Nephron progenitor cell (in vitro differentiated cells): ENCODE measurements around the gene PAN3.
A peak's percentile ranks its signal among the peaks of the same experiment; 100 is the strongest.

Experiments
- DNase-seq: peaks from one replicate; pipeline ENCODE4 v3.0.0; 2021
- H3K27ac Mint-ChIP-seq: 2 replicates; pipeline ENCODE4 v1.8.0; 2021; ENCODE audit warnings: mild to moderate bottlenecking, moderate library complexity, mixed read lengths
- H3K27me3 Mint-ChIP-seq: 2 replicates; pipeline ENCODE4 v1.8.0; 2021; ENCODE audit warnings: mild to moderate bottlenecking, low read depth, mixed read lengths; ENCODE audit not compliant: poor library complexity
- H3K36me3 Mint-ChIP-seq: 2 replicates; pipeline ENCODE4 v1.8.0; 2021; ENCODE audit warnings: low read depth, mixed read lengths
- H3K4me1 Mint-ChIP-seq: 2 replicates; pipeline ENCODE4 v1.8.0; 2021; ENCODE audit warnings: mixed read lengths
- H3K4me3 Mint-ChIP-seq: 2 replicates; pipeline ENCODE4 v1.8.0; 2021; ENCODE audit warnings: mild to moderate bottlenecking, moderate library complexity, mixed read lengths
- H3K9me3 Mint-ChIP-seq: 2 replicates; pipeline ENCODE4 v1.8.0; 2021; ENCODE audit warnings: mild to moderate bottlenecking, moderate library complexity, mixed read lengths
- TF ChIP-seq, protein P1 (sequence below): fragments of 200-600 bp; sonication (generic); IDR thresholded peaks from 2 replicates; pipeline ENCODE4 v1.5.0; 2021; ENCODE audit warnings: antibody characterized with exemption

Gene PAN3

DNA sequence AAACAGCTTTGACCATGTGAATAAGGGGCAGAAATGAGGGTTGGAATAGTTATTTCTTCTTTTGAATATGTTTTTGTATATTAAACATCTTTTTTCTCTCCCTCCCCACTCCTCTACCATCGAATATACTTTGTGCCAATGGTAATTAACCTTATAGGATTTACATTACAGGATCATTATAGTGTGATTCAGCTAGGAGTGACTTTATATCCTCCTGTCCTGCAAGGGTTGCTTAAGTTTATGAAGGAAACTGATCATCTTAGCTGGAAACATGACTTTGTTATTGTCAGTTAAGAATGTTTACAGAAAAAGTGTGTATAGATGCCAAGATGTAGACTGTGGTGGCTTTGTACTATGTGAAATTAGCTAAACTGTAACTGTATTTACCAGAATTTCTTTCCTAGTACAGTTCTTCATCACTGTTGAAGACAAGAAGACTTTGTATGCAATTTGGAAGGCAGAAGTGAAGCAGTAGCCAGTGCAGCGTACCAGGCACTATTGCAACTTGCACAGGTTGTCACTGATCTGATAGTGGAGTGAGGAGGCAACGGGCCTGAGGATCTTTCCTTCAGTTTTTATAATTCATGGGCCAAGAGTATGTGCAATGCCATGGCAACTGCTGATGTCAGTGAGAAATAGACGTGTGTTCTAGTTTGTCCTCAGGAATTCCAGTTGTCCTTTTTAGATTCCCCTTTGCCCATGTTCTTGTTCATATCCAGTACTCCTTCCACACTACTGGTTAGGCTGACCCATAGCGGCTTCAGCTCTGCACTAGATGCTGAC, 8.2 kb upstream of the PAN3 start:
- Mint-ChIP-seq H3K9me3 (no peaks in the 10 kb centered on the region), H3K27ac (no peak overlapping the region), H3K27me3 (peaks cover 3% of the 10 kb centered on the region), H3K4me1 (no peaks in the 10 kb centered on the region), H3K36me3 (no peaks in the 10 kb centered on the region), H3K4me3 (no peak overlapping the region)
- TF ChIP-seq, protein P1, sequence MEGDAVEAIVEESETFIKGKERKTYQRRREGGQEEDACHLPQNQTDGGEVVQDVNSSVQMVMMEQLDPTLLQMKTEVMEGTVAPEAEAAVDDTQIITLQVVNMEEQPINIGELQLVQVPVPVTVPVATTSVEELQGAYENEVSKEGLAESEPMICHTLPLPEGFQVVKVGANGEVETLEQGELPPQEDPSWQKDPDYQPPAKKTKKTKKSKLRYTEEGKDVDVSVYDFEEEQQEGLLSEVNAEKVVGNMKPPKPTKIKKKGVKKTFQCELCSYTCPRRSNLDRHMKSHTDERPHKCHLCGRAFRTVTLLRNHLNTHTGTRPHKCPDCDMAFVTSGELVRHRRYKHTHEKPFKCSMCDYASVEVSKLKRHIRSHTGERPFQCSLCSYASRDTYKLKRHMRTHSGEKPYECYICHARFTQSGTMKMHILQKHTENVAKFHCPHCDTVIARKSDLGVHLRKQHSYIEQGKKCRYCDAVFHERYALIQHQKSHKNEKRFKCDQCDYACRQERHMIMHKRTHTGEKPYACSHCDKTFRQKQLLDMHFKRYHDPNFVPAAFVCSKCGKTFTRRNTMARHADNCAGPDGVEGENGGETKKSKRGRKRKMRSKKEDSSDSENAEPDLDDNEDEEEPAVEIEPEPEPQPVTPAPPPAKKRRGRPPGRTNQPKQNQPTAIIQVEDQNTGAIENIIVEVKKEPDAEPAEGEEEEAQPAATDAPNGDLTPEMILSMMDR, result no peak
- DNase-seq, result no peak

DNA sequence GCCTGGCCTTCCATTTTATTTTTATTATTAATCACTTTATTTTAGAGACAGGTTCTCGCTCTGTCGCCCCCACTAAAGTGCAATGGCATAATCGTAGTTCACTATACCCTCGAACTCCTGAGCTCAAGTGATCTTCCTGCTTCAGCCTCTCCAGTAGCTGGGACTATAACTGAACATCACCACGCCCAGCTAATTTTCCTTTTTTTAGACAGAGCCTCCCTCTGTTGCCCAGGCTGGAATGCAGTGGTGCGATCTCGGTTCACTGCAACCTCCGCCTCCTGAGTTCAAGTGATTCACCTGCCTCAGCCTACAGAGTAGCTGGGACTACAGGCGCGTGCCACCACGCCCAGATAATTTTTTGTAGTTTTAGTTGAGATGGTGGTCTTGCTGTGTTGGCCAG, 6.7 kb upstream of the PAN3 start:
- H3K4me1 Mint-ChIP-seq, result peaks cover 5% of the 10 kb centered on the region
- H3K27me3 Mint-ChIP-seq, result peaks cover 3% of the 10 kb centered on the region
- no peak for DNase-seq
- no peaks in the 10 kb centered on the region for H3K36me3 Mint-ChIP-seq
- no peaks in the 10 kb centered on the region for H3K9me3 Mint-ChIP-seq
- H3K4me3 Mint-ChIP-seq, result no peak overlapping the region
- TF ChIP-seq, protein P1, result no peak
- no peak overlapping the region for H3K27ac Mint-ChIP-seq

DNA sequence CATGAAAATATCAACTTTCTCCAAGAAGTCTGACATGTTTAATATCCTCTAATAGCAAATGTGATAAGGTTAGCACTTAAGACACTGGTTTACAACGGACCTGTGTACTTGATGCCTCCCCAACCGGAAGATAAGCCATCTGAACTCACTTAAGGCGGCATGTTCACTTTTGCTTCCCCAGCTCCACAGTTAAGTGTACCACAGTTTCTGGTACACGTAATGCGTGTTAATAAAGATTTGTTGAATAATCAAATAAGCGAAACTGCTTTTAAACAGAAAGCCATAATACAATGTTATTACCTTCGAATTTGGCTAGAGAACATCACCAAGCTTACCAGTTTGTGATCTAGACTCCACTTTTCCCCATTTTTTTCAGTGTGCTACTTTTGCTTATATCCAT, 1.4 kb upstream of the PAN3 start:
- TF ChIP-seq, protein P1, result no peak
- H3K9me3 Mint-ChIP-seq, result no peaks in the 10 kb centered on the region
- H3K27ac Mint-ChIP-seq, result no peak overlapping the region
- peaks cover 37% of the 10 kb centered on the region for H3K4me1 Mint-ChIP-seq
- DNase-seq, result no peak
- H3K36me3 Mint-ChIP-seq, result no peaks in the 10 kb centered on the region
- peaks cover 3% of the 10 kb centered on the region for H3K27me3 Mint-ChIP-seq
- H3K4me3 Mint-ChIP-seq, result peak overlapping the region; percentile 99

DNA sequence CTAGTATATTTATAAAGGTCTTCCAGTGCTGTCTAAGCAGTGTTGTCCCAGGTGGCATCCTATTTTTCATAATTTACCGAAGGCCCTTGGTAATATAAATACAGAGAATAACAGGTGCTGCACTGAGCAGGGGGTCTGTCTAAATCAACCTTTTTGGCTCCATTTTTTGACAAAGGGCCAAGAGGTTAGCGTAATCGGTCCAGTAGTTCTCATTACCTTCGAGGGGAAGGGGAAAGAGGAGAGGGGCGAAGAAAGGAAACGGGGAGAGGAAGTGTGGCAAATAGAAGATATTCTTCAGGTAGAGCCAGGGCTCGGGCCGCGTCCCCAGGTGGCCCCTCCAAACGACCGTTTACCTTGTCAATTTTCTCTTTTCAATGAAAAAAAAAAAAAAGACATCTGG, 749 bp upstream of the PAN3 start:
- Mint-ChIP-seq H3K36me3 (no peaks in the 10 kb centered on the region), H3K4me1 (peaks cover 43% of the 10 kb centered on the region), H3K9me3 (no peaks in the 10 kb centered on the region), H3K4me3 (peak overlapping the region; percentile 99), H3K27me3 (peaks cover 3% of the 10 kb centered on the region), H3K27ac (peak overlapping the region; percentile 97)
- no peak for DNase-seq
- TF ChIP-seq, protein P1, result no peak

DNA sequence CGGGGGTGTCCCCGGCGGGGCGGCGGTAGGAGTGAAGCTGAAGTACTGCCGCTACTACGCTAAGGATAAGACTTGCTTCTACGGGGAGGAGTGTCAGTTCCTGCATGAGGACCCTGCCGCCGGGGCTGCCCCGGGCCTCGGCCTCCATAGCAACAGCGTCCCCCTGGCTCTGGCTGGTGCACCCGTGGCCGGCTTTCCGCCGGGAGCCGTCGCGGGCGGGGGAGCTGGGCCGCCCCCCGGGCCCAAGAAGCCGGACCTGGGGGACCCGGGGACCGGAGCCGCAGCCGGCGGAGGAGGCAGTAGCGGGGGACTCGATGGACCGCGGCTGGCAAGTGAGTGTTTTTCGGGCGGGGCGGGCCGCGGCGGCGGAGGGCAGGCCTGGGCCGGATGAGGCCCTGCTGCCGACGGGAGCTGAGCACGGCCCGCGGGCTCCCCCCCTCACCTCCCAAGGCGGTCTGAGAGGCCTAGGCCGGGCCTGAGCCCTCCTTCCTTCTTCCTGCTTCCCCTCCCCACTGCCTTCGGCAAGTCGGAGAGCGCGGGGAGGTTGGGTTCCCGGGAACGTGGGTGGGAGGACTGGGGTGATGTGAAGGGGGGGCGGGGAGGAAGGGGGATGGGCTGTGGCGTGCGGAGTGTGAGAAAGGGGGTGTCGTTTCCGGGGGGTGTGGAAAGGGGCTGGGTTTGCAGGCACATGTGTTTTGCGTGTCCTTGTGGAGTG, 568 bp downstream of the PAN3 start:
- peak overlapping the region; percentile 99 for H3K4me3 Mint-ChIP-seq
- DNase-seq, result peak; percentile 81
- no peaks in the 10 kb centered on the region for H3K36me3 Mint-ChIP-seq
- H3K27ac Mint-ChIP-seq, result peak overlapping the region; percentile 70
- TF ChIP-seq, protein P1, result no peak
- peaks cover 49% of the 10 kb centered on the region for H3K4me1 Mint-ChIP-seq
- no peaks in the 10 kb centered on the region for H3K9me3 Mint-ChIP-seq
- H3K27me3 Mint-ChIP-seq, result no peaks in the 10 kb centered on the region
